GM12875 (cell line): ENCODE measurements around the gene PLCG2.

Experiments
- H3K4me3 ChIP-seq: one replicate; pipeline ENCODE4 v1.5.1; 2011; ENCODE audit warnings: low read depth, low read length, control low read depth
- CTCF ChIP-seq: IDR thresholded peaks from 2 replicates; pipeline ENCODE4 v1.5.1; 2011; ENCODE audit warnings: low read depth, mild to moderate bottlenecking, control low read depth, inconsistent platforms, low read length, moderate library complexity, borderline replicate concordance; ENCODE audit not compliant: insufficient read depth

The PLCG2 gene

DNA sequence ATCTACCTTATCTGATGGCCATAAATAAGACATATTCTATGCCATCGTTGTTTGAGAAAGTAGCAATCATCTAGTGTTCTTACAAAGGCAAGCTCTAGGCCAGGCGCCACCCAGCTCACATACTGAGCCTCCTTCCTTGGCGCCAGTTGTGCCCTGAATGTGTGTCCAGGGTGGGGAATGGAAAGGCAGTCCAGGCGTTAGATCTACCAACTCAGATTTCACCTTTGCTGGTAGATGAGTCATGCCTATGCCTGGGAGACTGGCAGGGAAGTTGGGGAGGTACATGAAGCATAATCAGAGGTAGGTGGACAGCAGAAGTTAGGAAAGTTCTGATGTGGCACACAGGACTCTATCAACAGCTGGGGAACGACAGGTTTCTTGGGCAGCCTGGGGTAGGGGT, 208.6 kb downstream of the PLCG2 start:
- H3K4me3 ChIP-seq = no peak overlapping the region
- no peak for TF ChIP-seq CTCF

DNA sequence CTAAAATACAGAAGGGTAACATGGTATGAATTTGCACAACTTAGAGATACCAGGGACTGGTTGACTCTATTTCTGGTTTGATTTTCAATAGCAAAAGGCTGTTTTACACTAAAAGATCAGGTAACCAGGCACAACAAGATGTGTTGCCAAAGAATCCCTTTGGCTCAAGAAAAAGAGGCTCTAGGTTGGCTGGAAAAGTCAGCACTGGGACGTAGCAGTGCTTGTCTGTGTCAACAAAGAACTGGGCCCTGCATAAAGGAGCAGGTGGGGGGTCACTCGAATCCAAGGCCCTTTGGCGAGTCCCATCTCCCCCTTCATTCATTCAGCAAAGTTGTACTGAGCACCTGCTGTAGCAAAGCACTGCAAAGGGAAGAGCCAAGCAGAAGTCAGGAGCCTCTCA, 213.8 kb downstream of the PLCG2 start:
- H3K4me3 ChIP-seq = no peak overlapping the region
- TF ChIP-seq CTCF = no peak

DNA sequence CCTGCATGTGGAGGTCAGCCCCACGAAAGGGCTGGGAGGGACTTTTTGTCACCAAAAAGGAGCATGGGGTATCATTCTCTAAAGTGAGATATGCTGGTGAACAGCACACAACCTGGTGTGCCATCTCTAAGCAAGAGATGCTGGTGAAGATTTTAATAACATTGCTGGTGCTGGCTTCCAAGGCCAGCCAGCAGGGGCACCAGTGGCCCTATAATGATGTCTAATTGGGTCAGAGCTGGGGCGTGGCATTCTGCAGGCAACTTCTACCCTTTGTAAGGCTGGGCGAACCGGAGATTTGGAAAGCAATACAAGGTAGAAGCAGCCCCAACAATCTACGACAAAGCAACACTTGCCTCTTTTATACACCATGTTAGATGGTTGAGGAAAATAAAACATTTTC, 215.4 kb downstream of the PLCG2 start:
- no peak overlapping the region for H3K4me3 ChIP-seq
- TF ChIP-seq CTCF = peak; percentile 53

GRCh38 chr16:81995651-81996050, 216.6 kb downstream of the PLCG2 start:
- H3K4me3 ChIP-seq = no peak overlapping the region
- TF ChIP-seq CTCF = no peak

DNA sequence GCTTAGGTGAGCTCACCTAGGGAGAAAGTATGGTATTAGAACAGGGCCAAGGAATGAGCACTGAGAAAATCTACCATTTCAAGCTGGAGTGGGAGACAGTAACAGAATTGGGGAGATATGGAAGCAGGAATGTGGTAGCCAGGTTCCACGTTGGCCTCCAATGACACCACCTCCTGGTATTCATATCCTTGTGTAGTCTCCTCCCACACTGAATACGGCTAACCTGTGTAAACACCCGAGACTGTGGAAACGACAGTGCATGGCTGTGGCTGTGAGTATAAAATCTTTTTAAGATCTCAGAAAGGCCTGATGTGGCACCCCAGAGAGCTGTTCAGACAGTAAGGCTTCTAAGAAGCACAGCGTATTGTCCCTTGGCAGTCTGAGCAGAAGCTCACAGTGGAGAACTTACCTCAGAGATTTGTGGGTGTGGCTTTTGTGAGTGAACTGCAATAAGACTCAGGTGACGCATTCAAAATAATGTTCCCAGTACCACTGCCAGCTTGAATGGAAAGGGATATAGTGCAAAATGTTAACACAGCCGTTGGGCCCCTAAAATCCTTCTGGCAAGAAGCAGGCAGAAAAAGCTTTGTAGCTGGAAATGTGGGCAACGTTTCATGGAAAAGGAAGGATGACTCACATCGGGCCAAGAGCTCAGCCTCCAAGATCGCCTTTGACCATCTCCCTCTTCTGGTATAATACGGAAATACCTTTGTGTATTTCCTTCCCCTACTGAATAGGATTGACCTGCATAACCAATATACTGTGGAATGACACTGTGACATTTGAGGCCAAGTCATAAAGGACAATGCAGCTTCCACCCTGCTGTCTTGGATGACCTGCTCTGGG, 217.8 kb downstream of the PLCG2 start:
- TF ChIP-seq CTCF = no peak
- no peak overlapping the region for H3K4me3 ChIP-seq

DNA sequence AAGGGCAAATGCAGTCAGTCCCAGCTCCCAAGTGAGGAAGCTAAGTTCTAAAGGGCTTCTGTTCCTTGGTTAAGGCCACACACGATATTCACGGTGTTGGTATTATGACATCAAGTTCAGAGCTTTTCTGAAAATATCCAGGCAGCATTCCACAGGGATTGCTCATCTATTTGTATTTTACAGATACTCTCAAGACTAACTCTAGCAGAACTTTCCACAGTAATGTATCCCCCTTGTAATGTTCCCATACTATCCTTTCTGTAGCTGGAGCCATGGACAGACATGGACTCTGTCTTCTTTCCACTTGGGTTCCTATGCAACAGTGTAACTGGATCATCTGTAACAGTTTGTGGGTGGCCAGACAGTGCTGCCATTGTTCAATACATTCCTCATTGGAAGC, 218.6 kb downstream of the PLCG2 start:
- no peak overlapping the region for H3K4me3 ChIP-seq
- TF ChIP-seq CTCF = no peak

DNA sequence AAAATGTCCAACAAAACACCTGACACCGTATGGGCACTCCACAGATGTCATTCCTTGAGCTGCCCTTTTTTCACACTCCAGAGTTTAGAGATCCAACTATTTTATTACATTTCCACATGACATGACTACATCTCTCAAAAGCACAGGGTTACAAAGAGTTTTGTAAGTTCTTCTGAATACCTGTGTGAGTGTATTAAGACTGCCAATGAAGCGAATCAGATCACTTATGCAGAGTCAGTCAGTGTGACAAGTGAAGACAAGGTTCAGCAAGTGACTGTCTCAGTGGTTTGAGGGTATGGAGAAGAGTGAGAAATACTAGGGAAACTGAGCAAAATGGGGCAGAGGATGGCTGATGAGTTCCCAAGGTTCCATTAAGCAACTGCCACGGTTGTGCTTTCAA, 223.7 kb downstream of the PLCG2 start:
- TF ChIP-seq CTCF = no peak
- H3K4me3 ChIP-seq = no peak overlapping the region
